ENCODE data around the gene MYO1D. TPM values are rescaled to one million over a fixed set of nuclear protein-coding genes. Genes with fewer than 3 reads are reported as not detected.
A peak's percentile ranks its signal among the peaks of the same experiment; 100 is the strongest.

Gene MYO1D
- total RNA-seq, 2 donors from 2014 or later = 42.9 to 43.7 TPM

GRCh38 chr17:32904891-32905290, 28.0 kb upstream of the MYO1D start:
- H3K9me3 Mint-ChIP-seq = peaks cover 16% of the 10 kb centered on the region
- Histone ChIP-seq H3K36me3 (ENCODE audit: control insufficient read depth, insufficient read depth, low read length) (no peaks in the 10 kb centered on the region), H3K9me3 (ENCODE audit: control insufficient read depth, low read length) (peaks cover 11% of the 10 kb centered on the region), H3K4me3 (ENCODE audit: low read length) (no peak overlapping the region), H3K4me1 (ENCODE audit: control insufficient read depth, insufficient read depth, low read length) (no peaks in the 10 kb centered on the region), H3K9ac (ENCODE audit: extremely low read depth, low read length, poor library complexity, severe bottlenecking) (no peak overlapping the region), H3K27ac (ENCODE audit: low read depth, low read length) (no peak overlapping the region), H3K27me3 (ENCODE audit: control insufficient read depth, insufficient read depth, low read length, poor library complexity, severe bottlenecking) (no peaks in the 10 kb centered on the region)
- no peaks in the 10 kb centered on the region for H3K36me3 Mint-ChIP-seq (ENCODE audit: low read depth)
- no peaks in the 10 kb centered on the region for H3K27me3 Mint-ChIP-seq (ENCODE audit: insufficient read depth)
- 74 to 100% methylated on average over 1 to 3 of the region's 3 CpGs for WGBS, 2 experiments (ENCODE audit: insufficient coverage in 1 of 2, insufficient read length in 1 of 2)
- peak; percentile 23 for DNase-seq
- H3K27ac Mint-ChIP-seq = peak overlapping the region; percentile 8
- TF ChIP-seq, protein P1, sequence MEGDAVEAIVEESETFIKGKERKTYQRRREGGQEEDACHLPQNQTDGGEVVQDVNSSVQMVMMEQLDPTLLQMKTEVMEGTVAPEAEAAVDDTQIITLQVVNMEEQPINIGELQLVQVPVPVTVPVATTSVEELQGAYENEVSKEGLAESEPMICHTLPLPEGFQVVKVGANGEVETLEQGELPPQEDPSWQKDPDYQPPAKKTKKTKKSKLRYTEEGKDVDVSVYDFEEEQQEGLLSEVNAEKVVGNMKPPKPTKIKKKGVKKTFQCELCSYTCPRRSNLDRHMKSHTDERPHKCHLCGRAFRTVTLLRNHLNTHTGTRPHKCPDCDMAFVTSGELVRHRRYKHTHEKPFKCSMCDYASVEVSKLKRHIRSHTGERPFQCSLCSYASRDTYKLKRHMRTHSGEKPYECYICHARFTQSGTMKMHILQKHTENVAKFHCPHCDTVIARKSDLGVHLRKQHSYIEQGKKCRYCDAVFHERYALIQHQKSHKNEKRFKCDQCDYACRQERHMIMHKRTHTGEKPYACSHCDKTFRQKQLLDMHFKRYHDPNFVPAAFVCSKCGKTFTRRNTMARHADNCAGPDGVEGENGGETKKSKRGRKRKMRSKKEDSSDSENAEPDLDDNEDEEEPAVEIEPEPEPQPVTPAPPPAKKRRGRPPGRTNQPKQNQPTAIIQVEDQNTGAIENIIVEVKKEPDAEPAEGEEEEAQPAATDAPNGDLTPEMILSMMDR (conservative IDR thresholded peaks at IDR 0.05) = no peak
- H3K4me1 Mint-ChIP-seq = peaks cover 19% of the 10 kb centered on the region
- no peak overlapping the region for H3K4me3 Mint-ChIP-seq

GRCh38 chr17:32903774-32904673, 27.1 kb upstream of the MYO1D start:
- 85 to 100% methylated on average over 1 to 5 of the region's 5 CpGs for WGBS, 2 experiments (ENCODE audit: insufficient coverage in 1 of 2, insufficient read length in 1 of 2)
- Histone ChIP-seq H3K4me3 (ENCODE audit: low read length) (no peak overlapping the region), H3K9ac (ENCODE audit: extremely low read depth, low read length, poor library complexity, severe bottlenecking) (no peak overlapping the region), H3K36me3 (ENCODE audit: control insufficient read depth, insufficient read depth, low read length) (no peaks in the 10 kb centered on the region), H3K27me3 (ENCODE audit: control insufficient read depth, insufficient read depth, low read length, poor library complexity, severe bottlenecking) (no peaks in the 10 kb centered on the region), H3K4me1 (ENCODE audit: control insufficient read depth, insufficient read depth, low read length) (no peaks in the 10 kb centered on the region), H3K9me3 (ENCODE audit: control insufficient read depth, low read length) (peaks cover 11% of the 10 kb centered on the region), H3K27ac (ENCODE audit: low read depth, low read length) (no peak overlapping the region)
- H3K27me3 Mint-ChIP-seq (ENCODE audit: insufficient read depth) = no peaks in the 10 kb centered on the region
- no peaks in the 10 kb centered on the region for H3K36me3 Mint-ChIP-seq (ENCODE audit: low read depth)
- peaks cover 16% of the 10 kb centered on the region for H3K9me3 Mint-ChIP-seq
- peak overlapping the region; percentile 1 for H3K27ac Mint-ChIP-seq
- H3K4me3 Mint-ChIP-seq = no peak overlapping the region
- TF ChIP-seq, protein P1 (conservative IDR thresholded peaks at IDR 0.05) = no peak
- no peak for DNase-seq
- H3K4me1 Mint-ChIP-seq = peaks cover 16% of the 10 kb centered on the region

- no peak overlapping the region for H3K27ac Mint-ChIP-seq
- DNase-seq = no peak
- Histone ChIP-seq H3K27ac (ENCODE audit: low read depth, low read length) (no peak overlapping the region), H3K27me3 (ENCODE audit: control insufficient read depth, insufficient read depth, low read length, poor library complexity, severe bottlenecking) (no peaks in the 10 kb centered on the region), H3K9ac (ENCODE audit: extremely low read depth, low read length, poor library complexity, severe bottlenecking) (no peak overlapping the region), H3K36me3 (ENCODE audit: control insufficient read depth, insufficient read depth, low read length) (no peaks in the 10 kb centered on the region), H3K4me3 (ENCODE audit: low read length) (no peak overlapping the region), H3K9me3 (ENCODE audit: control insufficient read depth, low read length) (peaks cover 11% of the 10 kb centered on the region), H3K4me1 (ENCODE audit: control insufficient read depth, insufficient read depth, low read length) (no peaks in the 10 kb centered on the region)
- H3K4me3 Mint-ChIP-seq = no peak overlapping the region
- TF ChIP-seq, protein P1 (conservative IDR thresholded peaks at IDR 0.05) = no peak
- no peaks in the 10 kb centered on the region for H3K36me3 Mint-ChIP-seq (ENCODE audit: low read depth)
- H3K27me3 Mint-ChIP-seq (ENCODE audit: insufficient read depth) = no peaks in the 10 kb centered on the region
- H3K9me3 Mint-ChIP-seq = peaks cover 16% of the 10 kb centered on the region
- peaks cover 16% of the 10 kb centered on the region for H3K4me1 Mint-ChIP-seq
- 85 to 91% methylated on average over 3 to 4 of the region's 4 CpGs for WGBS, 2 experiments (ENCODE audit: insufficient coverage in 1 of 2, insufficient read length in 1 of 2)
These were observed 24.8 kb upstream of the MYO1D start for GRCh38 chr17:32901743-32902142.
